NCI-H128 (cell line): Measurements from ENCODE around the gene CACNB4.

Source experiments
- DNase-seq: peaks from one replicate; lab custom pipeline; 2025; ENCODE audit not compliant: unreplicated experiment; lab: John Stamatoyannopoulos, UW

CACNB4 gene

GRCh38 chr2:151872463-151872862 is 226.4 kb downstream of the CACNB4 start:
- no peak for DNase-seq

DNA sequence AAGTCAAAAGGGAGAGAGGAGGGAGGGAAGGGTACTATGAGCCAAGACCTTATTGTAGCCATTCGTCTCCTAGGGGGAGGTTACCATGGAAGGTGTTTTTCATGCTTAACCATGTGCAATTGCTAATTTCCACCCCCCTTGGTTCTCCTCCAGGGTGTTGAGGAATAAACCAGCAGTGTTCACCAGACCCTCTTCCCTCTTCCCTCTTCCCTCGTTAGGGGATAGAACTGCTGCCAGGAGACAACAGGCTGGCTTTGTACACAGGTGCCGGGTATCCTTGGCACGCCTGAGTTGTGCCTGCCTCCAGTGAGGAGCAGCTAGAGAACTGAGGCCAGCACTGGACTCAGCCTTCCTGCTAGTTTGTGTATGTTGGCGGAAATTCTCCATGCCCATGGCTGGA is 229.6 kb downstream of the CACNB4 start:
- no peak for DNase-seq

GRCh38 chr2:151862700-151863099 is 236.1 kb downstream of the CACNB4 start:
- no peak for DNase-seq

- DNase-seq: no peak
Measured at GRCh38 chr2:151861174-151861573, 237.7 kb downstream of the CACNB4 start.

DNA sequence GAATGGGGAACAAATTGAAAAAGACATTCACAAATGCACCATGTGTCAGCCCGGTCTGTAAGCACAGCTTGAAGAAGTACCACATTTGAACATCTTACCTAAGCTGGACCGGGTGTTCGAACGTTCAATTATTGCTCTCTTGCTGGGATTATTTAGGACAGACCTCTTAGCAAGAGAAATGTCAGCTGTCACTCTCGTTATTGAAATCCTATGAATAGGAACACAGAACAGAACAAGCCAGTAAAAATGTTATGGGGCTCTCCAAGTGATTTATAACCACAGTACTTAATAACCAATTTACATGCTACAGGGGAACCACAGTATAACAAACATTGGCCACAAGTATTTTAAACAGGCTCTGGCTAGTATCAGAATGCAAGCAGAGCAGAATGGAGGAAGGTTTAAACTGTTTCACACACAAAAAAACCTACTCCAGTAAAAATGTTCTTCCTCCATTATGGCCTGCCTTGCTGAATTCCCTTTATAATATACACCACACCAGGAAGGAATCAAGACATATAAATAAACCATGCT is 238.2 kb downstream of the CACNB4 start:
- DNase-seq: no peak

DNA sequence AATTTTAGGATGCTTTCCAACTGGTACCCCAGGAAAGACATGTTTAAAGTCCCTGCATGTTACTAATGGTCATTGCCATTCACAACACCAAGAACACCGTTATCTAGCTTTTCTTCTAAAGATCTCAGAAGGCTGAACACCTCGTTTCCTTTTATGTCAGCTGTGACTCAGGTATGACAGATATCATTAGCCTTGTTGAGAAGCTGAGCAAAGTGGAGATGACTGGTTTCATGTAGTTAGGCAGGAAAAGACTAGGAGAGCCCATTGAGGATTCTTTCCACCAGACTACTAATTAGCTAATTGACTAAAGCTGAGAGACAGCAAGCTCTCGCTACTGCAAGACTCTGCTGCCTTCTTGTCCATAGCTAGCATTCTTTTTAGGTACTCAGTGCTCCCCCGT is 238.6 kb downstream of the CACNB4 start:
- no peak for DNase-seq

- no peak for DNase-seq
Measured at GRCh38 chr2:151857650-151858049, 241.2 kb downstream of the CACNB4 start.

DNA sequence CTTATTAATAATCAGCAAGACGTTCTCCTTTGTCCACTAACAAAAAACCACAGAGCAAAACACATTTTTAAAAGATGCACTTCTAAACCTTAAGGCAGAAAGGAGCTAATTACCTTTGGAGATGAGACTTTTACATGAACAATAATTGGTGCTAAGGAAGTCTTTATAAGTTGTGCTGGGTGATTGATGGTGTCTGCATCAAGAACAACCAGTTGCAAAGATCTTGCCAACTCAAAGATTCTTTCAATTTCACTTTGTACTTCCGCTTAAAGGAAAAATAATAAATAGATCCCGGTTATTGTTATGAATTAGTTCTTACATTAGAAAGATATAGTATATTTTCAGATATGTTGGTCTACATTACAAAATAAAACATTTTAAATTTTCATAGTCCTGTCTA is 243.7 kb downstream of the CACNB4 start:
- DNase-seq: no peak

GRCh38 chr2:151853070-151853758 is 245.6 kb downstream of the CACNB4 start:
- DNase-seq: no peak

GRCh38 chr2:151852260-151853069 is 246.4 kb downstream of the CACNB4 start:
- no peak for DNase-seq

DNA sequence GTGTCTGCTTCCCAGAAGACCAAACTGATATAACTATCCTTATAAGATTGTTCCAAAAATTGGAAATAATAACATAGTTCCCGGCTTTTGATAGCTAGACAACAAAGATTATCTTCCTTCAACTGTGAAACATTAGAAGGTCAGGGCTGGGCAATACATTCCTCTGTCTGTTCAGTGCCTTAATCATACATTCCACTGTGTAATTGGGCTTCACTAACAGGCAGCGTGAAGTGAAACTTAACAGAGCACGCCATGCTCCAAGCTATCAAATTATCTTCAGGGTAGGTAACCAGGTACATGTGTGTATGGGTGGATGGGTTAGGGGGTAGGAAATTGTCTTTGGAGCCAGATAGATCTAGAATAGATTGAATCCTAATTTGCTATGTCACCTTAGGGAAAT is 247.1 kb downstream of the CACNB4 start:
- no peak for DNase-seq

DNA sequence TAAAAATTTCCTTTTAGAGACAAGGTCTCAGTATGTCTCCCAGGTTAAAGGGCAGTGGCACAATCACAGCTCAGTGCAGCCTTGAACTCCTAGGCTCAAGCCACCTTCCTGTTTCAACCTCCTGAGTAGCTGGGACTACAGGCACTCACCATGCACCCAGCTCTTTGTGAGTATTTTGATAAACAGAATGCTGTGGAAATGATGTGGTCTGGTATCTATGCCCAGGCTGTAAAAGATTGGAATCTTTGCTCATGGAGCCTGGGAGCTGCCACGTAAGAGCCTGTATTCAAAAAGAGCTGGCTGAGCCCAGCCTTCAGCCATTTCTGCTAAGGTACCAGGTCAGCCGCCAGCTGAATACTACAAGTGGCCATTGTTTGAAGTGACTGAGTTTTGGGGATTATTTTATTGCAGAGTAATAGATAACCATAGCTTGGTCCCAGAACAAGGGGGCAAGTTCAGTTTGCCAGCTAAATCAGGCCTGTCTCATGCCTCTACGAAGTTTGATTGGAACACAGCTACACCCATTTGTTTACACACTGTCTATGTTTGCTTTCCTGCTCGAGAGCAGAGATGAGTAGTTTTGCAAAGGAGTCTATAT is 249.3 kb downstream of the CACNB4 start:
- no peak for DNase-seq

DNA sequence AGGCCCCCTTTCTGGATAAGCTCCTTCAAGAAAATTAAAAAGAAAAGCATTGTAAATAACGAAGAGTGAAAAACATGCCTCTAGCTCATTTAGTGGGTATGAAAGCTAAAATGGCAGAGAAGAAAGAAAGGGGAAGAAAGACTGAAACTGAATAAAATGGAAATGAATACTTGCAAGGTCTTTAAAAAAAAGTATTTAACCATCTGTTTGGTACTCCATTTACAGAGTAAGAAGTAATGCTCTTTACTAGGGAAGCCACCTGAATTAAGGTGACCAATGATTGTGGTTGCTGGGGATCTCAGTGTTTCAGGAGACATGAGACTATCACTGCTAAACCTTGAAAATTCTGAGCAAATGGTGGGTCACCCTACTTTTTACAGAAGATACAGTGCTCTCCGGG is 253.0 kb downstream of the CACNB4 start:
- no peak for DNase-seq

GRCh38 chr2:151845481-151845880 is 253.4 kb downstream of the CACNB4 start:
- DNase-seq: no peak

DNA sequence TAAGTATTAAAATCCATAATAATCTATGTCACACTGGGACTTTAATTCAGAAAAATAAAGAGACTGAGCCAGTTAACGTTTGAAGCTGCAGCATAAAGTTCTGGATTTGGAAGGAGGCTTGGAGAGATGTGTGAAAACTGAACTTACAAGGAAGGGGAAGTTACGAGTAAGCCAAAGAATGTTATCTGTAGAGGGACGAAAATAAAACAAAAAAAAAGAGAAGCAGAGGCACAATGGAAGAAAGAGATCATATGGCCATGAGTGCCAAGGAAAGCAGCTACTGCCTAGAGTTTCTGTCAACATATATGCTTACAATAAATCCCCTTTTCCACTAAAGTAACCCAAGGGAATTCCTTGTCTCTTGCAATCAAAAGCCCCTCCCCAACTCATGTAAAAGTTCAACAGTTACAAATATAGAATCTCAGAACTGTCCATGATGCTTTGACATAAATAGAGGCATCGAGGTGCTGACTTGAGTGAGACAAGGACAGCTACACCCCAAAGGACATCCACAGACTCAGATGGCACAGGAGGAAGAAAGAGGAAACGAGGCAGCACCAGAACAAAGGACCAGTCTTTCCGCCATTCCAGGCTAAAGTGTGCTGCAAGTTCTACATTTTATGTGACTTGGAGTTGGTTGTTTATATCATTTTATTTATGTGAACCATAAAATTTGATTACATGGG is 254.5 kb downstream of the CACNB4 start:
- no peak for DNase-seq

GRCh38 chr2:151843691-151844061 is 255.2 kb downstream of the CACNB4 start:
- DNase-seq: no peak

GRCh38 chr2:151842830-151843690 is 255.8 kb downstream of the CACNB4 start:
- no peak for DNase-seq

GRCh38 chr2:151841047-151841424 is 257.8 kb downstream of the CACNB4 start:
- no peak for DNase-seq

DNA sequence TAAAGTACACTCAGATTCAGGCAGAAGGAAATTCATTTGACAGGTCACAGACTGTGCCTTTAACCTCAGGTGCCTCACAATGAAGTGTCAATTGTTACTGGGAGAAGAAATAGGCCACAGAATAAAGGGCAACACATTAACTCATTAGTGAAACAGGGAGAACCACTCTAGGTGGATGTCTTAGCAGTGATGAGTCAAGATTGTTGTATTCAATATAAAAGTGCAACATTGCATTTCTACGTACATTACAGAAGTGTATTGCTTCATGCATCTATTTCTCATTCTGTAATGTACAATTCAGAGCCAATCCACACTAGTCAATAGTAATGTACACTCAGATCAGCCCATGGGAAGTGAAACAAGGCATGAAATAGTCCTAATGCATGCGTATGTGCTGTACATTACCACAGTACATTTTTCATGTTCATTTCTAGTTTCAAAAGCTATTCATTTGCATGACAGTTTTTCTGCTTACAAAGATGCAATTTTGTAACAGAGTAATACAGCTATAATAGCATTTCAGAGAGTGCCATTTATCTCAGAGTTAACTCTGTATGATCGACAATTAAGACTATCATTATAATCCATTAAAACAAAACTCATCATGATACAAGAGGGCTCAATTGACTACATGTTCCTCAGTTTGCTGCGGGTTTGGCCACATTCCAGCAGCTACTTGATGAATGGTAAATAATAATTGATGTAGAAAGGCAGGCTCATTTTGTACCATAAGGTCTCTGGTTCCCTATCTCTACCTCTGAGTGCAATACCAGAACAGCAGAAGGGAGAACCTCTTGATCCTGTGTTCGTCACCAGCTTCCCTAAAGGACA is 258.4 kb downstream of the CACNB4 start:
- no peak for DNase-seq

DNA sequence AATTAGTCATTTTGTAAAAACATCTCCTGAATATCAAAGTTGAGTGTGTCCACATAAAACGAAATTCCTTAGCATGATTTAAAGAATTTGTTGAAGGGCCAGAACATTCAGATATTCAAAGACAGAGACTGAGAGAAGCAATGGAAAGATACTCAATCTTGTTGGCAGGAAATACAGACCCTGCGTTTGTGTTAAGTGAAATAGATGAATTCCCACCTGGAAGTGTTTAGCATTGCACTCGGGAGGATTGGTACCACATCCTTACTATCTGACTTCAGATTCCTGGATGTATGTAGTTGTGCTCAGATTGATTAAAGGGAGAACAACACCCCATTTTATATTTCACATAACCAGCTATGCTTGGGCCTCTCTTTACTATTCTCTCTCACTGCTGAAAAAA is 260.9 kb downstream of the CACNB4 start:
- no peak for DNase-seq
